Fibroblast of lung (primary cell): Measurements from ENCODE around the gene YWHAG. TPM values are rescaled to one million over a fixed set of nuclear protein-coding genes. Genes with fewer than 3 reads are reported as not detected.

Source experiments
- DNase-seq, 2 donors: peaks; one replicate each; pipeline versions ENCODE4 v3.0.0 to v3.0.0-alpha.2; 2010; ENCODE audit warnings: low read depth in 2 of 2
- H2AFZ ChIP-seq: 2 replicates; pipeline ENCODE4 v1.5.1; 2012; ENCODE audit warnings: low read length, control low read depth, inconsistent platforms
- H3K27ac ChIP-seq: 2 replicates; pipeline ENCODE4 v1.5.1; 2011; ENCODE audit warnings: low read length, control low read depth; ENCODE audit not compliant: insufficient read depth
- H3K27me3 ChIP-seq: 2 replicates; pipeline ENCODE4 v1.5.1; 2011; ENCODE audit warnings: mild to moderate bottlenecking, low read length; ENCODE audit not compliant: control insufficient read depth, insufficient read depth
- H3K36me3 ChIP-seq: 2 replicates; pipeline ENCODE4 v1.5.1; 2011; ENCODE audit warnings: low read length; ENCODE audit not compliant: control insufficient read depth, insufficient read depth
- H3K4me1 ChIP-seq: 2 replicates; pipeline ENCODE4 v1.5.1; 2011; ENCODE audit warnings: low read length; ENCODE audit not compliant: control insufficient read depth, insufficient read depth; ENCODE audit errors: extremely low read depth
- H3K4me2 ChIP-seq: 2 replicates; pipeline ENCODE4 v1.5.1; 2011; ENCODE audit warnings: low read length, control low read depth; ENCODE audit not compliant: insufficient read depth; ENCODE audit errors: extremely low read depth
- H3K4me3 ChIP-seq, 4 experiments: fragments of 200-600 bp in 1 of 4; sonication (generic) in 1 of 4; replicated peaks in 1 of 4; 2 replicates each; pipeline ENCODE4 v1.5.1; 2011 to 2016; ENCODE audit warnings: low read length in 4 of 4, low read depth in 3 of 4, mild to moderate bottlenecking in 3 of 4, control low read depth in 2 of 4, inconsistent platforms in 1 of 4, mixed read lengths in 1 of 4; ENCODE audit not compliant: insufficient read depth in 1 of 4; ENCODE audit errors: control extremely low read depth in 1 of 4
- H3K79me2 ChIP-seq: 2 replicates; pipeline ENCODE4 v1.5.1; 2012; ENCODE audit warnings: mild to moderate bottlenecking, low read length, inconsistent platforms; ENCODE audit not compliant: control insufficient read depth, insufficient read depth
- H3K9ac ChIP-seq: 2 replicates; pipeline ENCODE4 v1.5.1; 2011; ENCODE audit warnings: mild to moderate bottlenecking, low read length, control low read depth; ENCODE audit not compliant: insufficient read depth
- H3K9me3 ChIP-seq: 2 replicates; pipeline ENCODE4 v1.5.1; 2012; ENCODE audit warnings: low read depth, low read length; ENCODE audit not compliant: control insufficient read depth, insufficient read depth
- H4K20me1 ChIP-seq: 2 replicates; pipeline ENCODE4 v1.5.1; 2011; ENCODE audit warnings: low read length; ENCODE audit not compliant: control insufficient read depth, insufficient read depth; ENCODE audit errors: extremely low read depth
- CTCF ChIP-seq, 2 donors: IDR thresholded peaks in 1 of 2; conservative IDR thresholded peaks in 1 of 2; 1 replicate in 1 of 2; 2 replicates in 1 of 2; pipeline ENCODE4 v1.5.1; 2011 to 2012; ENCODE audit warnings: low read length in 2 of 2, control low read depth in 1 of 2, inconsistent platforms in 1 of 2, low read depth in 1 of 2, mild to moderate bottlenecking in 1 of 2
- EZH2 ChIP-seq: IDR thresholded peaks from 2 replicates; pipeline ENCODE4 v1.5.1; 2012; ENCODE audit warnings: low read length, control low read depth, mild to moderate bottlenecking; ENCODE audit errors: missing control alignments
- polyA plus RNA-seq, 2 donors: library from polyadenylated mRNA; depleted of rRNA in 1 of 2; stranded (reverse) in 1 of 2; unstranded in 1 of 2; fragments of >200 nt; gene quantifications; 2 replicates each; pipeline ENCODE4 v1.2.1, GENCODE V29; 2011 to 2012; ENCODE audit warnings: missing spikeins in 1 of 2
- total RNA-seq: library from RNA; depleted of rRNA; stranded (reverse); fragments of >200 nt; gene quantifications from 2 replicates; pipeline ENCODE4 v1.2.1, GENCODE V29; 2014

YWHAG gene
- total and polyA plus RNA-seq, 2 donors (not counting 1 experiment from before 2014, with no cell fraction given), result 68.4 to 80.4 TPM

GRCh38 chr7:76334320-76334967 lies 24.3 kb downstream of the YWHAG start:
- Histone ChIP-seq H3K36me3 (peaks cover 12% of the 10 kb centered on the region), H3K9me3 (no peaks in the 10 kb centered on the region), H2AFZ (no peak overlapping the region), H3K27me3 (no peaks in the 10 kb centered on the region), H3K4me3 (no peak overlapping the region), H3K4me1 (peaks cover 5% of the 10 kb centered on the region), H3K79me2 (peaks cover 95% of the 10 kb centered on the region), H3K4me2 (no peak overlapping the region), H3K9ac (no peak overlapping the region), H3K27ac (no peak overlapping the region), H4K20me1 (no peaks in the 10 kb centered on the region)
- no peak for DNase-seq
- TF ChIP-seq EZH2, result no peak
- TF ChIP-seq CTCF (conservative IDR thresholded peaks at IDR 0.05 in 1 of 2, IDR thresholded peaks at IDR 0.05 in 1 of 2; ENCODE audit: low read depth in 1 of 2, low read length in 2 of 2), result no peak

GRCh38 chr7:76333511-76334101 lies 25.2 kb downstream of the YWHAG start:
- H3K36me3 ChIP-seq, result peaks cover 18% of the 10 kb centered on the region
- H3K79me2 ChIP-seq, result peaks cover 95% of the 10 kb centered on the region
- no peaks in the 10 kb centered on the region for H4K20me1 ChIP-seq
- peak in 1 of 2 donors; percentile 37 for DNase-seq
- H3K9me3 ChIP-seq, result no peaks in the 10 kb centered on the region
- no peak overlapping the region for H3K4me3 ChIP-seq
- H3K27ac ChIP-seq, result no peak overlapping the region
- TF ChIP-seq CTCF (conservative IDR thresholded peaks at IDR 0.05 in 1 of 2, IDR thresholded peaks at IDR 0.05 in 1 of 2; ENCODE audit: low read depth in 1 of 2, low read length in 2 of 2) (no peak), EZH2 (no peak)
- no peaks in the 10 kb centered on the region for H3K27me3 ChIP-seq
- no peak overlapping the region for H3K4me2 ChIP-seq
- H2AFZ ChIP-seq, result no peak overlapping the region
- H3K9ac ChIP-seq, result no peak overlapping the region
- peaks cover 4% of the 10 kb centered on the region for H3K4me1 ChIP-seq

- Histone ChIP-seq H3K4me1 (no peaks in the 10 kb centered on the region), H3K27ac (no peak overlapping the region), H3K4me3 (no peak overlapping the region), H3K9ac (no peak overlapping the region), H3K9me3 (no peaks in the 10 kb centered on the region), H4K20me1 (no peaks in the 10 kb centered on the region), H3K36me3 (peaks cover 23% of the 10 kb centered on the region), H3K79me2 (peaks cover 94% of the 10 kb centered on the region), H3K4me2 (no peak overlapping the region), H2AFZ (no peak overlapping the region), H3K27me3 (no peaks in the 10 kb centered on the region)
- TF ChIP-seq CTCF (conservative IDR thresholded peaks at IDR 0.05 in 1 of 2, IDR thresholded peaks at IDR 0.05 in 1 of 2; ENCODE audit: low read depth in 1 of 2, low read length in 2 of 2), result no peak
- no peak for TF ChIP-seq EZH2
- DNase-seq, result no peak
Observed at GRCh38 chr7:76332078-76332477, 26.7 kb downstream of the YWHAG start.
